WTC11 (cell line): ENCODE results near the gene RENBP. TPM values are rescaled to one million over a fixed set of nuclear protein-coding genes. Genes with fewer than 3 reads are reported as not detected.
A peak's percentile ranks its signal among the peaks of the same experiment; 100 is the strongest.
"Not testable (repeated sequence)": the region's sequence is repeated elsewhere in the genome, so short reads cannot be mapped to it uniquely, and the experiment has no call there.

ENCODE experiments used
- ATAC-seq: fragments of 200-7000 bp; cut with Tn5 transposase; 2 replicates; pipeline ENCODE4 v1.10.0; 2021; ENCODE audit warnings: mild to moderate bottlenecking, moderate library complexity
- CTCF ChIA-PET: fragments of 300-600 bp; sonication (Branson Sonifier 250); formaldehyde crosslinking; loops from one replicate; lab custom pipeline; 2021; ENCODE audit warnings: antibody characterized with exemption; lab: Charles Lee
- POLR2A ChIA-PET: fragments of 350-600 bp; sonication (Branson Sonifier 250); formaldehyde crosslinking; loops from one replicate; lab custom pipeline; 2021; ENCODE audit warnings: antibody characterized with exemption; lab: Charles Lee
- DNase-seq: peaks from one replicate; pipeline ENCODE4 v3.0.0; 2021; ENCODE audit warnings: low spot score
- H3K27ac Mint-ChIP-seq: 2 replicates; pipeline ENCODE4 v1.8.0; 2021; ENCODE audit warnings: mixed read lengths
- H3K27me3 Mint-ChIP-seq: 2 replicates; pipeline ENCODE4 v1.8.0; 2021; ENCODE audit warnings: low read depth, mild to moderate bottlenecking, moderate library complexity, mixed read lengths
- H3K36me3 Mint-ChIP-seq: 2 replicates; pipeline ENCODE4 v1.8.0; 2021; ENCODE audit warnings: mixed read lengths
- H3K4me1 Mint-ChIP-seq: 2 replicates; pipeline ENCODE4 v1.8.0; 2022; ENCODE audit warnings: mixed read lengths
- H3K4me3 Mint-ChIP-seq: 2 replicates; pipeline ENCODE4 v1.8.0; 2021; ENCODE audit warnings: mild to moderate bottlenecking, moderate library complexity, mixed read lengths
- H3K9me3 Mint-ChIP-seq: 2 replicates; pipeline ENCODE4 v1.8.0; 2021; ENCODE audit warnings: mixed read lengths
- ATF2 ChIP-seq: sonication (generic); formaldehyde crosslinking; IDR thresholded peaks from 2 replicates; pipeline ENCODE4 v1.8.1; 2022; ENCODE audit warnings: low read depth, missing genetic modification reagents, borderline replicate concordance
- ATF6 ChIP-seq: sonication (generic); formaldehyde crosslinking; IDR thresholded peaks from 2 replicates; pipeline ENCODE4 v1.8.1; 2023; ENCODE audit warnings: mild to moderate bottlenecking, missing genetic modification reagents
- CREB1 ChIP-seq: sonication (generic); formaldehyde crosslinking; IDR thresholded peaks from 2 replicates; pipeline ENCODE4 v1.8.0; 2023; ENCODE audit warnings: mild to moderate bottlenecking, missing genetic modification reagents
- CREM ChIP-seq: sonication (generic); formaldehyde crosslinking; IDR thresholded peaks from 2 replicates; pipeline ENCODE4 v1.8.1; 2022; ENCODE audit warnings: mild to moderate bottlenecking, missing genetic modification reagents, moderate library complexity
- ESRRA ChIP-seq: sonication (generic); formaldehyde crosslinking; IDR thresholded peaks from 2 replicates; pipeline ENCODE4 v1.8.1; 2022; ENCODE audit warnings: mild to moderate bottlenecking, missing genetic modification reagents, borderline replicate concordance
- KAT7 ChIP-seq: sonication (generic); formaldehyde crosslinking; IDR thresholded peaks from 2 replicates; pipeline ENCODE4 v1.8.1; 2023; ENCODE audit warnings: missing genetic modification reagents, mild to moderate bottlenecking, borderline replicate concordance
- NFATC4 ChIP-seq: fragments of 250-450 bp; sonication (Bioruptor Pico); IDR thresholded peaks from 2 replicates; pipeline ENCODE4 v1.9.0; 2021; ENCODE audit warnings: mild to moderate bottlenecking
- PRDM15 ChIP-seq: sonication (generic); formaldehyde crosslinking; IDR thresholded peaks from 2 replicates; pipeline ENCODE4 v1.8.0; 2022; ENCODE audit warnings: missing genetic modification reagents
- PREB ChIP-seq: sonication (generic); formaldehyde crosslinking; IDR thresholded peaks from 2 replicates; pipeline ENCODE4 v1.8.1; 2022; ENCODE audit warnings: mild to moderate bottlenecking, missing genetic modification reagents, moderate library complexity, borderline replicate concordance
- TEAD4 ChIP-seq: sonication (generic); formaldehyde crosslinking; IDR thresholded peaks from 2 replicates; pipeline ENCODE4 v1.8.0; 2022; ENCODE audit warnings: mild to moderate bottlenecking, missing genetic modification reagents
- TP53 ChIP-seq: sonication (generic); formaldehyde crosslinking; IDR thresholded peaks from 2 replicates; pipeline ENCODE4 v1.8.1; 2023; ENCODE audit warnings: mild to moderate bottlenecking, missing genetic modification reagents
- ZBTB21 ChIP-seq: sonication (generic); formaldehyde crosslinking; IDR thresholded peaks from 2 replicates; pipeline ENCODE4 v1.8.1; 2023; ENCODE audit warnings: mild to moderate bottlenecking, missing genetic modification reagents, borderline replicate concordance
- total RNA-seq: library from RNA; stranded (reverse); gene quantifications from 3 replicates; pipeline ENCODE4 v1.2.3, GENCODE V29; 2021
- TF ChIP-seq, protein P1 (sequence below): sonication (generic); formaldehyde crosslinking; IDR thresholded peaks from 2 replicates; pipeline ENCODE4 v1.8.1; 2023; ENCODE audit warnings: mild to moderate bottlenecking, missing genetic modification reagents, moderate library complexity
- TF ChIP-seq, protein P2 (sequence below): sonication (generic); formaldehyde crosslinking; IDR thresholded peaks from 2 replicates; pipeline ENCODE4 v1.8.0; 2022; ENCODE audit warnings: mild to moderate bottlenecking, missing genetic modification reagents
- TF ChIP-seq, protein P3 (sequence below): fragments of 250-450 bp; sonication (Bioruptor Pico); IDR thresholded peaks from 2 replicates; pipeline ENCODE4 v1.9.0; 2021; ENCODE audit warnings: mild to moderate bottlenecking
- TF ChIP-seq, protein P4 (sequence below): sonication (generic); formaldehyde crosslinking; IDR thresholded peaks from 2 replicates; pipeline ENCODE4 v1.8.1; 2022; ENCODE audit warnings: low read depth, mild to moderate bottlenecking, moderate library complexity, missing genetic modification reagents, borderline replicate concordance

The RENBP gene
- total RNA-seq, 1 experiment from 2014 or later: 14.0 TPM

- TF ChIP-seq, protein P1, sequence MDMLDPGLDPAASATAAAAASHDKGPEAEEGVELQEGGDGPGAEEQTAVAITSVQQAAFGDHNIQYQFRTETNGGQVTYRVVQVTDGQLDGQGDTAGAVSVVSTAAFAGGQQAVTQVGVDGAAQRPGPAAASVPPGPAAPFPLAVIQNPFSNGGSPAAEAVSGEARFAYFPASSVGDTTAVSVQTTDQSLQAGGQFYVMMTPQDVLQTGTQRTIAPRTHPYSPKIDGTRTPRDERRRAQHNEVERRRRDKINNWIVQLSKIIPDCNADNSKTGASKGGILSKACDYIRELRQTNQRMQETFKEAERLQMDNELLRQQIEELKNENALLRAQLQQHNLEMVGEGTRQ (CRISPR knock-in tag): no peak
- TF ChIP-seq, protein P2, sequence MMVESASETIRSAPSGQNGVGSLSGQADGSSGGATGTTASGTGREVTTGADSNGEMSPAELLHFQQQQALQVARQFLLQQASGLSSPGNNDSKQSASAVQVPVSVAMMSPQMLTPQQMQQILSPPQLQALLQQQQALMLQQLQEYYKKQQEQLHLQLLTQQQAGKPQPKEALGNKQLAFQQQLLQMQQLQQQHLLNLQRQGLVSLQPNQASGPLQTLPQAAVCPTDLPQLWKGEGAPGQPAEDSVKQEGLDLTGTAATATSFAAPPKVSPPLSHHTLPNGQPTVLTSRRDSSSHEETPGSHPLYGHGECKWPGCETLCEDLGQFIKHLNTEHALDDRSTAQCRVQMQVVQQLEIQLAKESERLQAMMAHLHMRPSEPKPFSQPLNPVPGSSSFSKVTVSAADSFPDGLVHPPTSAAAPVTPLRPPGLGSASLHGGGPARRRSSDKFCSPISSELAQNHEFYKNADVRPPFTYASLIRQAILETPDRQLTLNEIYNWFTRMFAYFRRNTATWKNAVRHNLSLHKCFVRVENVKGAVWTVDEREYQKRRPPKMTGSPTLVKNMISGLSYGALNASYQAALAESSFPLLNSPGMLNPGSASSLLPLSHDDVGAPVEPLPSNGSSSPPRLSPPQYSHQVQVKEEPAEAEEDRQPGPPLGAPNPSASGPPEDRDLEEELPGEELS (CRISPR knock-in tag): no peak
- TF ChIP-seq PRDM15 (CRISPR knock-in tag): no peak
- no peak for TF ChIP-seq NFATC4 (CRISPR knock-in tag)
- TF ChIP-seq TP53 (CRISPR knock-in tag): no peak
Measured at GRCh38 chrX:153981231-153981630, 36.8 kb upstream of the RENBP start (continued).

- H3K27me3 Mint-ChIP-seq, H3K27ac Mint-ChIP-seq, H3K4me1 Mint-ChIP-seq, H3K4me3 Mint-ChIP-seq, H3K9me3 Mint-ChIP-seq, POLR2A ChIA-PET, CTCF ChIA-PET, H3K36me3 Mint-ChIP-seq, ATAC-seq, DNase-seq: not testable (repeated sequence)
Measured at GRCh38 chrX:153980394-153980793, 36.0 kb upstream of the RENBP start.

DNA sequence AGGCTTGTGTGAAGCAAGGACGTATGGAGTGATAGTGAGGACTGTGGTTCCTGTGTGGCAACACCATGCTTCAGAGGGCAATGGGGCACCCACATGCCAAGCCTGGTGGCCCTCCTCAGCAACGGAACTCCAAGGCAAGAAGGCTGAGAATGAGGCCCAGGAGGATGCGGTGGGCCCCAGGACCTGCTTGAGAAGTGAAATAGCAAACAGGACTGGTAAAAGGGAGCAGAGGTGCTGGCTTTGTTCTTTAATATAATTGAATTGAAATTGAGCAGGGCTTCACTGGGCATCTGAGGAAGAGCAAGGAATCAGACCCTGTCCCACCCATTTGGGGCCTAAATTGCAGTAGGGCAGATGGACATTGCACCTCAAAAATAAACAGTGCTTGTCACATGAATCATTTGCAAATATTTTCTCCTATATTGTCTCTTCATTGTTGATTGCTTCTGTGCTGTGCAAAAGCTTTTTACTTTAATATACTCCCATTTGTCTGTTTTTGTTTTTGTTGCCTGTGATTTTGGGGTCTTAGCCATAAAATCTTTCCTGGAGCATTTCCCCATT is 30.4 kb upstream of the RENBP start:
- Mint-ChIP-seq H3K27ac (0 out of 2 replicates have a peak overlapping the region, but pooled peaks have one; percentile 19), H3K36me3 (no peaks in the 10 kb centered on the region; the same call in 1 of the 2 replicates), H3K4me3 (no peak overlapping the region), H3K9me3 (no peaks in the 10 kb centered on the region), H3K4me1 (0 out of 2 replicates have a peak, but pooled peaks cover 10% of the 10 kb centered on the region), H3K27me3 (no peaks in the 10 kb centered on the region)
- CTCF ChIA-PET: interaction anchor here (1.1 kb wide), 2 partner anchors 39 to 333 kb away, joined by 3 to 4 read pairs; no protein-coding TSS in a partner anchor
- ATAC-seq (no peak), DNase-seq (no peak)
- POLR2A ChIA-PET: interaction anchor here (0.8 kb wide), 1 partner anchor 27 kb away, joined by 3 read pairs; no protein-coding TSS in a partner anchor
- TF ChIP-seq ATF2 (CRISPR knock-in tag): no peak
- no peak for TF ChIP-seq TEAD4 (CRISPR knock-in tag)
- TF ChIP-seq PREB (CRISPR knock-in tag): no peak
- TF ChIP-seq CREM (CRISPR knock-in tag): no peak
- no peak for TF ChIP-seq ZBTB21 (CRISPR knock-in tag)
- TF ChIP-seq, protein P3, sequence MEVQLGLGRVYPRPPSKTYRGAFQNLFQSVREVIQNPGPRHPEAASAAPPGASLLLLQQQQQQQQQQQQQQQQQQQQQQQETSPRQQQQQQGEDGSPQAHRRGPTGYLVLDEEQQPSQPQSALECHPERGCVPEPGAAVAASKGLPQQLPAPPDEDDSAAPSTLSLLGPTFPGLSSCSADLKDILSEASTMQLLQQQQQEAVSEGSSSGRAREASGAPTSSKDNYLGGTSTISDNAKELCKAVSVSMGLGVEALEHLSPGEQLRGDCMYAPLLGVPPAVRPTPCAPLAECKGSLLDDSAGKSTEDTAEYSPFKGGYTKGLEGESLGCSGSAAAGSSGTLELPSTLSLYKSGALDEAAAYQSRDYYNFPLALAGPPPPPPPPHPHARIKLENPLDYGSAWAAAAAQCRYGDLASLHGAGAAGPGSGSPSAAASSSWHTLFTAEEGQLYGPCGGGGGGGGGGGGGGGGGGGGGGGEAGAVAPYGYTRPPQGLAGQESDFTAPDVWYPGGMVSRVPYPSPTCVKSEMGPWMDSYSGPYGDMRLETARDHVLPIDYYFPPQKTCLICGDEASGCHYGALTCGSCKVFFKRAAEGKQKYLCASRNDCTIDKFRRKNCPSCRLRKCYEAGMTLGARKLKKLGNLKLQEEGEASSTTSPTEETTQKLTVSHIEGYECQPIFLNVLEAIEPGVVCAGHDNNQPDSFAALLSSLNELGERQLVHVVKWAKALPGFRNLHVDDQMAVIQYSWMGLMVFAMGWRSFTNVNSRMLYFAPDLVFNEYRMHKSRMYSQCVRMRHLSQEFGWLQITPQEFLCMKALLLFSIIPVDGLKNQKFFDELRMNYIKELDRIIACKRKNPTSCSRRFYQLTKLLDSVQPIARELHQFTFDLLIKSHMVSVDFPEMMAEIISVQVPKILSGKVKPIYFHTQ (CRISPR knock-in tag): no peak
- TF ChIP-seq CREB1 (CRISPR knock-in tag): no peak
- no peak for TF ChIP-seq ATF6 (CRISPR knock-in tag)
- no peak for TF ChIP-seq ESRRA (CRISPR knock-in tag)
- no peak for TF ChIP-seq KAT7
- TF ChIP-seq, protein P4, sequence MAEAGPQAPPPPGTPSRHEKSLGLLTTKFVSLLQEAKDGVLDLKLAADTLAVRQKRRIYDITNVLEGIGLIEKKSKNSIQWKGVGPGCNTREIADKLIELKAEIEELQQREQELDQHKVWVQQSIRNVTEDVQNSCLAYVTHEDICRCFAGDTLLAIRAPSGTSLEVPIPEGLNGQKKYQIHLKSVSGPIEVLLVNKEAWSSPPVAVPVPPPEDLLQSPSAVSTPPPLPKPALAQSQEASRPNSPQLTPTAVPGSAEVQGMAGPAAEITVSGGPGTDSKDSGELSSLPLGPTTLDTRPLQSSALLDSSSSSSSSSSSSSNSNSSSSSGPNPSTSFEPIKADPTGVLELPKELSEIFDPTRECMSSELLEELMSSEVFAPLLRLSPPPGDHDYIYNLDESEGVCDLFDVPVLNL (CRISPR knock-in tag): no peak
